AG10803 (cell line): ENCODE results near the gene RNF213.

Source experiments
- DNase-seq: peaks from one replicate; pipeline ENCODE4 v3.0.0; 2010; ENCODE audit warnings: low read depth
- H3K4me3 ChIP-seq: 2 replicates; pipeline ENCODE4 v1.5.1; 2011; ENCODE audit warnings: mild to moderate bottlenecking, low read length, control low read depth
- TF ChIP-seq, protein P1 (sequence below): conservative IDR thresholded peaks from 2 replicates; pipeline ENCODE4 v1.5.1; 2011; ENCODE audit warnings: mild to moderate bottlenecking, low read length, control low read depth, inconsistent platforms

The RNF213 gene

DNA sequence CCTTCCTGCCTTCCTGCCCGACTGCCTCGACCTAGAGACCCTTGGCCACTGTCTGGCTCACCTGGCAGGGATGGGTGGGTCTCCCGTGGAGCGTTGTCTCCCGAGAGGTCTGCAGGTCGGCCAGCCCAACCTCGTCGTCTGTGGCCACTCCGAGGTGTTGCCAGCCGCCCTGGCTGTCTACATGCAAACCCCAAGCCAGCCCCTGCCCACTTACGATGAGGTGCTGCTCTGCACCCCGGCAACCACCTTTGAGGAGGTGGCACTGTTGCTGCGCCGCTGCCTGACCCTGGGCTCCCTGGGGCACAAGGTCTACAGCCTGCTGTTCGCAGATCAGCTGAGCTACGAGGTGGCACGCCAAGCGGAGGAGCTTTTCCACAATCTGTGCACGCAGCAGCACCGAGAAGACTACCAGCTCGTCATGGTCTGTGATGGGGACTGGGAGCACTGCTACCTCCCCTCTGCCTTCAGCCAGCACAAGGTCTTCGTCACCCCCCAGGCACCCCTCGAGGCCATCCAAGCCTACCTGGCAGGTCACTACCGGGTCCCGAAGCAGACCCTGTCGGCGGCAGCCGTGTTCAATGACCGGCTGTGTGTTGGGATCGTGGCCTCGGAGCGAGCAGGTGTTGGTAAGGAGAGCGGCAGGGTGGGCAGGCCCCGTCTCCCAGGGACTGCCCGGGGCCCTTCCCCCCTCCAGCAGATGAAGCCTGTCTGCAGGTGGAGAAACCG is 79.2 kb downstream of the RNF213 start:
- TF ChIP-seq, protein P1, sequence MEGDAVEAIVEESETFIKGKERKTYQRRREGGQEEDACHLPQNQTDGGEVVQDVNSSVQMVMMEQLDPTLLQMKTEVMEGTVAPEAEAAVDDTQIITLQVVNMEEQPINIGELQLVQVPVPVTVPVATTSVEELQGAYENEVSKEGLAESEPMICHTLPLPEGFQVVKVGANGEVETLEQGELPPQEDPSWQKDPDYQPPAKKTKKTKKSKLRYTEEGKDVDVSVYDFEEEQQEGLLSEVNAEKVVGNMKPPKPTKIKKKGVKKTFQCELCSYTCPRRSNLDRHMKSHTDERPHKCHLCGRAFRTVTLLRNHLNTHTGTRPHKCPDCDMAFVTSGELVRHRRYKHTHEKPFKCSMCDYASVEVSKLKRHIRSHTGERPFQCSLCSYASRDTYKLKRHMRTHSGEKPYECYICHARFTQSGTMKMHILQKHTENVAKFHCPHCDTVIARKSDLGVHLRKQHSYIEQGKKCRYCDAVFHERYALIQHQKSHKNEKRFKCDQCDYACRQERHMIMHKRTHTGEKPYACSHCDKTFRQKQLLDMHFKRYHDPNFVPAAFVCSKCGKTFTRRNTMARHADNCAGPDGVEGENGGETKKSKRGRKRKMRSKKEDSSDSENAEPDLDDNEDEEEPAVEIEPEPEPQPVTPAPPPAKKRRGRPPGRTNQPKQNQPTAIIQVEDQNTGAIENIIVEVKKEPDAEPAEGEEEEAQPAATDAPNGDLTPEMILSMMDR = no peak
- DNase-seq = no peak

DNA sequence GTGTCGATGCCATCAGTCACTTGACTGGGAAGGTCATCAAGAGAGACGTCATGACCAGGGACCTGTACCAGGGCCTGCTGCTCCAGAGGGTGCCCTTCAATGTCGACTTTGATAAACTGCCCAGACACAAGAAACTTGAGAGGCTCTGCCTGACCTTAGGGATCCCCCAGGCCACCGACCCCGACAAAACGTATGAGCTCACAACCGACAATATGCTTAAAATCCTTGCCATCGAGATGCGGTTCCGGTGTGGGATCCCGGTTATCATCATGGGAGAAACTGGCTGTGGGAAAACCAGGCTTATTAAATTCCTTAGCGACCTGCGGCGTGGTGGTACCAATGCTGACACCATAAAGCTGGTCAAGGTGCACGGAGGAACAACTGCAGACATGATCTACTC is 84.7 kb downstream of the RNF213 start:
- no peak overlapping the region for H3K4me3 ChIP-seq
- DNase-seq = no peak
- TF ChIP-seq, protein P1 = no peak

More for the DNA sequence above, 79.2 kb downstream of the RNF213 start:
- H3K4me3 ChIP-seq = no peak overlapping the region

DNA sequence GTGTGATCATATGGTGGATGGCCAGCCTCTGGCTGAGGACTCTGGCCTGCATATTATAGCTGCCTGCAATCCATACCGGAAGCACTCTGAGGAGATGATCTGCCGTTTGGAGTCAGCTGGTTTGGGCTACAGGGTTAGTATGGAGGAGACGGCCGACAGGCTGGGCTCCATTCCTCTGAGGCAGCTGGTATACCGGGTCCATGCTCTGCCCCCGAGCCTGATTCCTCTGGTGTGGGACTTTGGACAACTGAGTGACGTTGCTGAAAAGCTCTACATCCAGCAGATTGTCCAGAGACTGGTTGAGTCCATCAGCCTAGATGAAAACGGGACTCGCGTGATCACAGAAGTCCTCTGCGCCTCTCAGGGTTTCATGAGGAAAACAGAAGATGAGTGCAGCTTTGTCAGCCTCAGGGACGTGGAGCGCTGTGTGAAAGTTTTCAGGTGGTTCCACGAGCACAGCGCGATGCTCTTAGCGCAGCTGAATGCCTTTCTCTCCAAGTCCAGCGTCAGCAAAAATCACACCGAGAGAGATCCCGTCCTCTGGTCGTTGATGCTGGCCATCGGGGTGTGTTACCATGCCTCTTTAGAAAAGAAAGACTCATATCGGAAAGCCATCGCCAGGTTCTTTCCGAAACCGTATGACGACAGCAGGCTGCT is 85.3 kb downstream of the RNF213 start:
- DNase-seq = no peak
- TF ChIP-seq, protein P1 = no peak
- no peak overlapping the region for H3K4me3 ChIP-seq

DNA sequence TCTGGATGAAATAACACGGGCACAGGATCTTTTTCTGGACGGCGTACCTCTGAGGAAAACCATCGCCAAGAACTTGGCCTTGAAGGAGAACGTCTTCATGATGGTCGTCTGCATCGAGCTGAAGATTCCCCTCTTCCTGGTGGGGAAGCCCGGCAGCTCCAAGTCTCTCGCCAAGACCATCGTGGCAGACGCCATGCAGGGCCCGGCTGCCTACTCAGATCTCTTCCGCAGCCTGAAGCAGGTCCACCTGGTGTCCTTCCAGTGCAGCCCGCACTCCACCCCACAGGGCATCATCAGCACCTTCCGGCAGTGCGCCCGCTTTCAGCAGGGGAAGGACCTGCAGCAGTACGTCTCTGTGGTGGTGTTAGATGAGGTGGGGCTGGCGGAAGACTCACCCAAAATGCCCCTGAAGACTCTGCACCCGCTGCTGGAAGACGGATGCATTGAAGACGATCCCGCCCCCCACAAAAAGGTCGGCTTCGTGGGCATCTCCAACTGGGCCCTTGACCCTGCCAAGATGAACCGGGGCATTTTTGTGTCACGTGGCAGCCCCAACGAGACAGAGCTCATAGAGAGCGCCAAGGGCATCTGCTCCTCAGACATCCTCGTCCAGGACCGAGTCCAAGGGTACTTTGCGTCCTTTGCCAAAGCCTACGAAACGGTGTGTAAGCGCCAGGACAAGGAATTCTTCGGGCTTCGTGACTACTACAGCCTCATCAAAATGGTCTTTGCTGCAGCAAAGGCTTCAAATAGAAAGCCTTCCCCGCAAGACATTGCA is 86.0 kb downstream of the RNF213 start:
- TF ChIP-seq, protein P1 = no peak
- DNase-seq = no peak
- no peak overlapping the region for H3K4me3 ChIP-seq

DNA sequence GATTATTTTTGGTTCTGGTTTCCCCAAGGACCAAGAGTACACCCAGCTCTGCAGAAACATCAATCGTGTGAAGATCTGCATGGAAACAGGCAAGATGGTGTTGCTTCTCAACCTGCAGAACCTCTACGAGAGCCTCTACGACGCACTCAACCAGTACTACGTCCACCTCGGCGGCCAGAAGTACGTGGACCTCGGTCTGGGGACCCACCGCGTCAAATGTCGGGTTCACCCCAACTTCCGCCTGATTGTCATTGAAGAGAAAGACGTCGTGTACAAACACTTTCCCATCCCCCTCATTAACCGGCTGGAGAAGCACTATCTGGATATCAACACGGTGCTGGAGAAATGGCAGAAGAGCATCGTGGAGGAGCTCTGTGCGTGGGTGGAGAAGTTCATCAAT is 86.9 kb downstream of the RNF213 start:
- DNase-seq = no peak
- no peak overlapping the region for H3K4me3 ChIP-seq
- TF ChIP-seq, protein P1 = no peak

DNA sequence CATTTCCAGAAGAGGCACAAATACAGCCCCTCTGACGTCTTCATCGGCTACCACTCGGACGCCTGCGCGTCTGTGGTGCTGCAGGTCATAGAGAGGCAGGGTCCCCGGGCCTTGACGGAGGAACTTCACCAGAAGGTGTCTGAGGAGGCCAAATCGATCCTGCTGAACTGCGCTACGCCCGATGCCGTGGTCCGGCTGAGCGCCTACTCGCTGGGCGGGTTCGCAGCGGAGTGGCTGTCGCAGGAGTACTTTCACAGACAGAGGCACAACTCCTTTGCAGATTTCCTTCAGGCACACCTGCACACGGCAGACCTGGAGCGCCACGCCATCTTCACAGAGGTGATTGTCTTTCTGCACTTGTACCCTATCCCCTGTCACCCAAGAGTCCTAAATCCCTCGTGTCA is 87.3 kb downstream of the RNF213 start:
- TF ChIP-seq, protein P1 = no peak
- no peak overlapping the region for H3K4me3 ChIP-seq
- no peak for DNase-seq
